Measurements from ENCODE around the gene CIB2.

The CIB2 gene

DNA sequence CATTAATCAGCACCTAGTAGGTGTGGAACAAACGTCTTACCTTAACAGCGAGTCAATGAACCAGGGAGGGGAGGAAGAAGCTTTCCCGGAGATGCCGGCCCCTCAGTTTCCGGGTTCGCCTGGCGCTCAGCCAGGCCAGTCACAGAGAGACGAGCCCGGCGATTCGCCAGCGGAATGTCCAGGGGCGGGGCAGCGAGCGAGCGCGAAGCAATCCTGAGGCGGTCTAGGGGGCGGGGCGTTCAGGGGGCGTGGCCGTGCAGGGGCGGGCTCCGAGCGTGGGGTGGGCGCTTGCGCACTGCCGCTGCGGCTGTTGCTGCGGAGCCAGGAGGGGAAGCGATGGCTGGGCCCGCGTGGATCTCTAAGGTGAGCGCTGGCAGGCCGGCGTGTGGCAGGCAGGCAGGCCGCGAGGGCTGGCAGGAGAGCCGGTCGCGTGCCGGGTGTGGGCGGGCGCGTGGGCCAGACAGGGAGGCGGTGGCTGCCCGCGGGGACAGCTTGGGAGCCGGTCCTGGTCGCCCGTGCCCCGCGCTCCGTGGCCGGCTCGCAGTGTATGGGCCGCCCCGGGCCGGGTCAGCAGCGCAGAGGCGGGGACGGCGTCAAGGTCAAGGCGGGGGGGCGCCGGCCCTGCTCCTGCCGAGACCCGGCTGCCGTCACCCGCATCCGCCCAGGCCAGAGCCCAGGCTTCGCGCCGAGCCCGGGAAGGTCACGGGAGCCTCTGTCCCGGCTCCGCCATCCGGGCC, 18.0 kb upstream of the CIB2 start, which contains the start of gene IDH3A:
Gene IDH3A (plus strand): TSS at position 295 of the 737 bp plus-strand sequence. CDS start 42 bp downstream, at position 337.
- DNase-seq = peak; percentile 94

DNA sequence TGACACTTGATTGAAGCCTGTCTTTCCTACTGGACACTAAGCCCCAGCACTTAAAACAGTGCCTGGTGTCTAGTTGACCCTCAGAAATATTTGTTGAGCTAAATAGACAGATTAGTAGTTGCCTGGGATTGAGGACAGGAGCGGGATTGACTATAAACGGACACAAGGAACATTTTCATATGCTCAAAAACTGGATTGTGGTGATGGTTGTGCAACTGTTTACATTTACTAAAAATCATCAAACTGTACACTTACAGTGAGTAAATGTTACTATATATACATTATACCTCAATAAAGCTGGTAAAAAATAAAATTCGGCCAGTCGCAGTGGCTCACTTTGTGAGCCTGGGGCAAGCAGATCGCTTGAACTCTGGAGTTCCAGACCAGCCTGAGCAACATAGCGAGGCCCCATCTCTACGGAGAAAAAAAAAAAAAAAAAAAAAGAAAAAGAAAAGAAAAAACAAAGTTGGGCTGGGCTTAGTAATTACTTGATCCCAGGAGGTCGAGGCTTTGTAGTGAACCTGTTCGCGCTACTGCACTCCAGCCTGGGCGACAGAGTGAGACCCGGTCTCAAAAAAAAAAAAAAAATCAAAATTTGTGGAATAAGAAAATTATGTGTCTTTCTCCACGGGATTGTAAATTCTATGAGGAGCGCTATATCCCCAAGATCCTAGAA, 17.3 kb upstream of the CIB2 start:
- DNase-seq = no peak

DNA sequence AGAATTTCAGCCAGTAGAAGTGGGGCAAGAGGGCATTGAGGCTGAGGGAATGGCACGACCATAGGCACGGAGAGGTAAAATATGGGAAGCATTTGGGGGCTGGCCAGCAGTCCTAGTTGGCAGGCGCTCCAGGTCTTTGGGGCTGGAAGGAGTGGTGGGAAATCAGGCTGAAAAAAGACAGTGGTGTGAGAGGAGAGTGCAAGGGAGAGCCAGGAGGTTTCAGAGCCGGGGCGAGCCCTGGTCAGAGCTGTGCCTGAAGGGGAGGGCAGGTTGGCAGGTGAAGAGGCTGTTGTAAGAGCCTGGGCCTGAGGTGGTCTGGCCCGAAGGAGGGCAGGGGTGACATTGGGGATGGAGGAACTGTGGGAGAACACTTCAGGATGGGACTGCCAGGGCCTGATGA, 16.3 kb upstream of the CIB2 start:
- DNase-seq = no peak

DNA sequence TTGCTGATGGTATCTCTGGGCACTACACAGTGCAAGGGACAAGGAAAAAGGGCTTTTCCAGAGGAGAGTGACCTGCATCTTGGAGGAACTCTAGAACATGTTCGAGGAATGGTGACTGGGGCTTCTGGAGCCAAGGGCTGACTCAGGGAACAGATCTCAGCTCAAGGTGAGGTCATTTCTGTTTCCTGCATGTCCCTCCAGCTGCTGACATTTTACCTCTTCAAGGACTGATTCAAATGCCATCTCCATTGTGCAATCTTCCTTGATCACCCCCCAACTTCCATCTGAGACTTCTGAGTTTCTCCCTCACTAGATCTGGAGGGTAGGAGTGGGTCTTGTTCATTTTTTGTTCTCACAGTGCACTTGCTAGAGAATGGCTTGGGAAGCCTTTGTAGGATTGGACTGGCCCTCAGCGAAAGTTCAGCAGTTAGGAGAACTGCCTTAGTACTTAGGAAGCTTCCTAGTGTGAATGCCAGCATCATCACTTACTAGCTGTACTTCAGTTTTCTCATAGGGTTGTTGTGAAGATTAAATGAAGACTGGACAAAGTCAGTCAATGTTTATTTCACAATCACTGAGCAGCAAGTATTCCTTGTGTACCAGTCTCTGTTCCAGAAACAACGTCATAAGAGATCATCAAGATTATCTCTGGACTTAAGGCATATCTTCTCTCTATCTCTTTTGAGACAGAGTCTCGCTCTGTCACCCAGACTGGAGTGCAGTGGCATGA, 15.3 kb upstream of the CIB2 start:
- DNase-seq = no peak

DNA sequence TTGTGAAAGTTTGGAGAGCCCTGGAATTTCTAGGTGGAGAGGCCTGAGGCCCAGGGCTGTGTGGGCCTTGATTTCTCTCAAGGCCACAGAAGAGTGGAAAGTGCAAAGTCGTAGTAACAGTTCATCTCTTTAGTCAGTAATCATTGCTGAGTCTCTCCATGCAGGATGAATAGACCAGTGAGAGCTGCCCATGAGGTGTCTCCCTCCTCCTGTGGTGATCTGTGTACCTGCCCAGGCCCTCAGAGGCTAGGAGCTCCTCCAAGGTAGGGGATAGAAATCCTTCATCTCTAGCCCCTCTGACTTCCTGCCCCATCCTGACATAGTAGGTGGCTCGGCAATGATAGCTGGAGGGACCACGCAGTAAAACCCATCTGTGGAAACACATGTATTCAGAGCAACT, 11.1 kb upstream of the CIB2 start:
- no peak for DNase-seq

DNA sequence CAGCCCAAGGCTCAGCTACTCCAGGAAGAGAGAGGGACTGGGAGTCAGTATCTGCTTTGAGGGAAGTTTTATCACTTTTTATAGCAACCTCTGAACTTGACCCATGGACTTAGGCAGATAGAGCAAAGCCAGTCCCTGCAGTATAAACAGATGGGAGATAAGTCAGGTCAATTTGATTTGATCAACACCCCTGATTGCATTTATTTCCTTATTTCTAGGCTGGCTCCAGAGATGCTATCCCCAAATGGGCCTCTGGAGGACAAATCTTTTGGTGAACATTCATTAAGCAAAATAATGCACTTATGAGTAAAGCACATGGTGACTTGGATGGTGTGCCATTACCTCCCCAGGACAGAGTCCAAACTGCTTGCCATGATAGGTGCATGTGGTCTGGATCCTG, 9.0 kb upstream of the CIB2 start:
- no peak for DNase-seq

DNA sequence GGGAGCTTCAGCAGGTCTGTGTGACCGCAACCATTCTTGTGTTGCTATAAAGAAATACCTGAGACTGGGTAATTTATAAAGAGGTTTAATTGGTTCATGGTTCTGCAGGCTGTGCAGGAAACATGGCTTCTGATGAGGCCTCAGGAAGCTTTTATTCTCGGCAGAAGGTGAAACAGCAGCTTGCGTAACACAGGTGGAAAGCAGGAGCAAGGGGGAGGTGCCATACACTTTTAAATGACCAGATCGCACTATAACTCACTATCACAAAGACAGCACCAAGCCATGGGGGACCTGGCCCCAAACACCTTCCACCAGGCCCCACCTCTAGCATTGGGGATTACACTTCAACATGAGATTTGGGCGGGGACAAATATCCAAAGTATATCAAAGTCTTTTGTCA, 8.3 kb upstream of the CIB2 start:
- no peak for DNase-seq

DNA sequence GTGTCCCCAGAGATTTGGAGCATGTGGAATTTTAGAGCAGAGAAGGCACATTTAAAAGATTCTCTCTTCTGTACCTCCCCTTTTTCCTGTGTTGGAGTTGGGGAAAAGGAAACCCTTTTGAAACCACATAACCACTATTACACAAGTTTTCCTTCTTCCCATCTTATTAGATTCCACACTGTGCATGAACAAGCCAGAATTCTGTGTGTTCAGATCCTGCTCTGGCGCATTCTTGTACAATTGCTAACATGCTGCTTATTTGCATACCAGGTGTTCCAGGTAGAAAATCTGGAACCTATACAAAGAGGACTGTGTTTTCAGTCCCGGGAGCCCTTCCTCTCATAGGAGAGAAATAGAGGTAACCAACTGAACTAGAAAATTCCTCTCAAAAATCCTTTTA, 2.6 kb upstream of the CIB2 start:
- no peak for DNase-seq

DNA sequence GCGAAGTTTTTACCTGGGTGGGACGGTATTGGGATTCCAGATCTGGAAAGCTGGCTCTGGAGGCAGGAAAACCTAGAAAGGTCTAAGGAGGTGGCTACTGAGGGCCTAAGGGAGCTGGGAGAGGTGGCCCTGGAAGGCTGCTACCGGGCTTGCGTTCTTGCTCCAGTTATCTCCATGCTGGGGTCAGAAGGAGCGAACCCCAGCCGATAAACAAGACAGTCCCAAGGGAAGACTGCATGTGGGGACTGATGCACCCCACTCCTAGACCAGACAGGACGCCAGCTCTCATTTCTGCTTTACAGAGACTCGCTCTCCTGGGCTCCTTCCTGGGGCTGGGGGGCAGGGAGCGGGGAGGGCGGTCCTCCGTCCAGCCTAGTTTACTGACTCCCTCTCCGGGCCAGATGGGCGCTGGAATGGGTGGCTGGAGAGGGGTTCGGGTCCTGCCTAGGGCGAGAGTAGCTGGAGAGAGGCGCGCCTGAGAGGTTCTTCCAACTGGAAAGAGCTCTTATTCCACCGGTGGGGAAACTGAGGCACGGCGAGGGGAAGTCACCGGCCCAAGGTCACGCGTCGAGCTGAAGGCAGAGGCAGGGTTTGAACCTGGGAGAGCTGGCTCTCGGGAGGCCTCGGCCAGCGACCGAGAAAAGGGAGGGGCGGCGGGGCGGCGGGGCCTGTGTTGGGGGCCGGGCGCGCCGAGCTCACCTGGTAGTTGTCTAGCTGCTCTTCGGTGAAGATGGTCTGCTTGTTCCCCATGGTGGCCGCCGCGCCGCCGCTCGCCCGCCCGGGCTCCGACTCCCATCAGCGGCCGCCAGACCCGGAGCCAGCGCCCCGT, 565 bp downstream of the CIB2 start:
- DNase-seq = no peak

DNA sequence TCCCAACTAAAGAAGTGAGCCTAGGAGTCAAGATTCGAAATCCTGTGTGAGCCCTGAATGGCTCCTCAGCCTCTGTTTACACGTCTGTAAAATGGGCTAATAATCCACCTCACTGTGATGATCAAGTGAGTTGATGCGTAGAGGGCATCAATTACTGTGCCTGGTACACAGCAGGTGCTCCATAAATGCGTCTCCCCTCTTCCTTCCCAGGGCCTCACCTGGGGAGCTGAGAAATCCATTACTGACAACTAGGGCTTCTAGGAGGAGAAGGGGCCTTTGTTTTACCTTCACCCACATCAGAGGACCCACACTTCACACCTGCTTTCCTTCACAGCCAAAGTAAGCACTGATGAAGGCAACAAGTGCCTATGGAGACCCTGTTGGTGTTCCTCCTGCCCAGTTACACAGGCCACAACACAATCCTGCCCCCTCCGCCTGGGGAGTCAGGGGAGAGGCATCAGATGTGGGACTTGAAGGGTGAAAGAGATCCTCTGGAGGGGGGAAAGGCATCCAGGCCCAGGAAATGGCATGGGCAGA, 1.4 kb downstream of the CIB2 start:
- no peak for DNase-seq

DNA sequence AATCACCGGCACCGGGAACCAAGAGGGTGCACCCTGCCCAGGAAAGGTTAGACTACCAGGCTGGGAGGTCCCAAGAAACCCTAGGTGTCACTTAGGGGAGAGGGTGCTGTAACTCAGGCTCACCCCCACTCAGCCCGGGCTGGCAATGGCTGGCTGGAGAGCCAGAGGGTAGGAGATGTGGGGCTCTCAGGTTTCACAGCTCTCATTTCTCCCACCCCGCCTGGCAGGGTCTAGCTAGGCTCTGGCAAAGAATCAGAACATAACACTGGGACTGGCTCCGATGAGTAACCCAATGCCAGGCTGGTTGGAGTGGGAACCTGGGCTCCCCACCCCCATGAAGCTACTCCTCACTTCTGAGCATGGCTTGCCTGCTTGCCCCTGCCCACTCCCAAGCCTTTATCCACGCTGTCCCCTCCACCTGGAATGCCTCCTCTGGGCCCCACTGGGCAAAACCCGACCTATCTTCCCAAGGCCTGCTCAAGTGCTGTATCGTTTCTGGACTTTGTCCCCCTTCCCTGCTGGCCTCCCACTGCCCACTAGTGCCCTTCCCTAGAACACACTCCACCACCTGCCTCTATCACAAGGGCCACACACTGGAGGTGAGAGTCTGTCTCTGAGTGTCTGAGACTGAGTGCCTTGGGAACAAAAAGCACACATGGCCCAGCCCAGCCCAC, 2.0 kb downstream of the CIB2 start:
- no peak for DNase-seq

DNA sequence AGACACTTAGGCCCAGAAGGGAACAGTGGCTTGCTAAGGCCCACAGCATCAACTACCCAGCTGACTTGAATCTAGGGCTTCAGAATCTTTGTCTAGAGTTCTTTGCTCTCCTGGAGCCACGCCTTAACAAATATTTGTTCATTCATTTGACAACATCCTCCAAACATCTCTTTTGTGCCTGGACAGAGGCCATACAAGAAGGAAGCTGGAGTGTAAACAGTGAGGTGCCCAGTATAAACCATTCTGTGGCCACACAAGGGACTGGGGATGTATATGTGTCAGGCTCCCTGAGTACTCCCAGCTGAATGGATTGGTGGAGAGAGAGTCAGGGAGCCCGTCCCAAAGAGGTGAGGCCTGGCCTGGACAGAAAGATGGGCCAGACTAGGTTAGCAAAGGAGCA, 3.4 kb downstream of the CIB2 start:
- no peak for DNase-seq

DNA sequence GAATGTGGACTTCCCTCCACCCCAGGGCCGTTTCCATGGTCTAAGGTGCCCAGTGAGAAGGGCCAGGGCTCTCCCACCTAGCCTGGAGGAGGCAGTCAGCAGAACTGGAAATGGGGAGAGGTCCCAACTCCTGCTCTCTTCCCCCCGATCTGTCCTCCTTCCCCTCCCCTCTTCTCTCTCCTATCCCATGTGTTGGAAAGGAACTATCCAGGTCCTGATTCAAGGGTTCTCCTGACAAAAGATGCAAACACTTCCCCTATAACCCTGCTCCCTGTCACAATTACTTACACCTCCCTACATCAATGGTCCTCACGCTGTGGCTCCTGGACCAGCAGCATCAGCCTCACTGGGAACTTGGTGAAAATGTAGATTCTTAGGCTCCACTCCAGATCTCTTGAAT, 6.0 kb downstream of the CIB2 start:
- DNase-seq = no peak

DNA sequence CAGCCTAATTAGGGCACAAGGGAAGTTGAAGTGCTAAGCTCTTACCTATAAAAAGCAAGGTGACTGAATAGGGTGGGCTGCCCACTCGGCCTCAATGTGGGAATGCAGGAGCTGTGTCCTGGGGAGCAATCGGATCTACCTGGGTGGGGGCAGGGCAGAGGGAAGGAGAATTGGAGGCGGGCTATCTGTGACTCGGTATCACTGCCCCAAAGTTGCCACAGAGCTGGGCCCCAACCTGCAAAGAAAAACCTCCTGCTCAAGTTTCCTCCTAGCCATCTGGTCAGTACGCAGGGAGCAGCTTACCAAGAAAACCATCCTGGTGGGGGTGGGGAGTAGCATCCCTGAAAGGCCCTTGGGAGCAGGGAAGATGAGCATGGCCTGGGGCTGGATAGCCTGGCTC, 10.7 kb downstream of the CIB2 start:
- DNase-seq = no peak

DNA sequence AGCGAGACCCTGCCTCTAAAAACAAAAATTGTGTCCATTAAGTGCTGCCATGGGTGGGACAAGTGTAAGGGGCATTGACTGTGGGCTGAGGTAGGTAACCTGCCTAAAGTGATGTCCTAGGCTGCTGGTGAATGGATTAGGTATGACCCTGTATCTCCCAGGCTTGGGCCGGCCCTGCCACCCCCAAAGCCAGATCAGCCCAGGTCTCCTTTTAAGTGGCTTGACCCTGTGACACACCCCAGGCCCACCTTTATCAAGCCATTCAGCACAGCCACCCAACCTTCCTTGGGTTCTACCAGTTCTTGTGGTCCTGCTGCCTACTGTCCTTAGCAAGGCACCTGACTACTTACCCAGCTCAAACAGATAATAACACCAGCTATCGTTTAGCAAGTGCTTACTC, 18.7 kb downstream of the CIB2 start:
- no peak for DNase-seq

DNA sequence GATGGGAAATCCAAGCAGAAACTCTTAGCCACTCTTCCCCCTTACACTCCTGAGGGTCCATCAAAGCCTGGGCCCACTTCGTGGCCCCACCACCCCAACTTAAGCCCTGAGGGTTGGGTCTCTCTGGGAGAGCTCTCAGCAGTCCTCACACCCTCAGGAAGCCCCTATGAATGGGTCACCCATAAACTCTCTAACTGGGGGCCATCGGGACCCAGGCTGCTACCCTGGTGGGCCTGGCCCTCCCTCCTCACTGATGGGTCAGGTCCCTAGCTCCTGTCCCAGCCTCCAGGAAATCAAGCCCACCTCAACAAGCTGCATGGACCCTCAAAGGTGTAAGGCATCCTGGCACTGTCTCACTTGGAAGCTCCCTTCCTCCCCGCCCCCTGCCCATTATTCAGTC, 19.5 kb downstream of the CIB2 start:
- no peak for DNase-seq

DNA sequence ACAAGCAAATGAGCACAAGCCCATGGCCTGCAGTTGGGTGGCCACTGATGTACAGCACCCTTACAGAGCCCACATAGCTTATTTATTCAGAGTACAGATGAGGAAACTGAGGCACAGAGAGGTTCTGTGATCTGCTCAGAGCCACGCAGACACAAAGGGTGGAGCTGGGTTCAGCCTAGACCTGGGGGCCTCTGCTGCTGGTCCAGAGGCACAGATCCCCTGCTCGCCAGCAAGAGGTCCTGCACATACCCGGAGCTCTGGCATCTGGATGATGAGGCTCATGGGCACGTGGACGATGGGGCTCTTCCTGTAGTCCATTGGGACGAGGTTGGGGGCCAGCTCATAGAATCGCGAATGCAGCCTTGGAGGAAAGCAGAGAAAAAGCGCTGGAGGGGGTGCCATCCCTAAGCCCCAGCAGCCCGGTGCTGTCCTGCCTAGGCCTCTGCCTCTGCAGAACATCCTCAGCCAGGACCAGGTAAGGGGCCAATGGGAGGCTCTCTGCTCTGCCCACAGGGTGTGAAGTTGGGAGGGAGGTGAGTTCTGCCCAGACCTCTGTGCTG, 20.2 kb downstream of the CIB2 start:
- no peak for DNase-seq

DNA sequence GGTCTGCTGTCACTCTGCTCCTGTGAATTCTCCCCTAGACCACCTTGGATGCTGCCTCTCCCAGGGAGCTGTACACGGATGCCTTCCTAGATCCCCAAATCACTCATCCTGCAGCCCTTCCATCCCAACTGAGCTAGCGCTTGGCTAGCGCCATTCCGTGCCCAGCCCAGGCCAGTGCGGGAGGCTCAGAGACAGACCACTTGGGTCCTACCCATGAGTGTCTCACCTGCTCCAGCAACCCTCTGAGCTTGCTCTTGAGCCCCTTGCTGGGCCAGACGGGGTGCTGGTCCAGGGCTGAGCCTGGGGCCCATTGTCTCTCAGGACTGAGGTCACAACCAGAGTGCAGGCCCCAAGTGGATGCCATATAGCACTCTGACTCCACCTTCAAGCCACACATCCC, 21.1 kb downstream of the CIB2 start:
- DNase-seq = no peak

DNA sequence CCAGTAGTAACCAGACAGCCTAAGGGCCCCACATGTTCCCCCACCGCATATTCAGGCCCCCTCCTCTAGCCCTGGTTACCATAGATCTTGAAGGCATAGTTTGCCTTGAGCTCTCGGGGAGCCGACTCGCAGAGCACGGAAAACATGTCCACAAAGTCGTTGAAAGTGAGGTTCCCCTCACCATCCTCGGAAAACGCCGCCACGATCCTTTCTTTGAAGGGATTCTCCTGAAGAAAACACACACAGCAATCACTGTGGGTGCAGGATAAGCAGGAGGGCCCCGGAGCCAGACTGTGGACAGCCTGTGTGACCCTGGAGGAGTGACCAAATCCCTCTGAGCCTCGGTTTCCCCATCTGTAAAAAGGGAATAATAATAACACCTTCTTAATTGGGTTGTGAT, 22.1 kb downstream of the CIB2 start:
- DNase-seq = no peak

DNA sequence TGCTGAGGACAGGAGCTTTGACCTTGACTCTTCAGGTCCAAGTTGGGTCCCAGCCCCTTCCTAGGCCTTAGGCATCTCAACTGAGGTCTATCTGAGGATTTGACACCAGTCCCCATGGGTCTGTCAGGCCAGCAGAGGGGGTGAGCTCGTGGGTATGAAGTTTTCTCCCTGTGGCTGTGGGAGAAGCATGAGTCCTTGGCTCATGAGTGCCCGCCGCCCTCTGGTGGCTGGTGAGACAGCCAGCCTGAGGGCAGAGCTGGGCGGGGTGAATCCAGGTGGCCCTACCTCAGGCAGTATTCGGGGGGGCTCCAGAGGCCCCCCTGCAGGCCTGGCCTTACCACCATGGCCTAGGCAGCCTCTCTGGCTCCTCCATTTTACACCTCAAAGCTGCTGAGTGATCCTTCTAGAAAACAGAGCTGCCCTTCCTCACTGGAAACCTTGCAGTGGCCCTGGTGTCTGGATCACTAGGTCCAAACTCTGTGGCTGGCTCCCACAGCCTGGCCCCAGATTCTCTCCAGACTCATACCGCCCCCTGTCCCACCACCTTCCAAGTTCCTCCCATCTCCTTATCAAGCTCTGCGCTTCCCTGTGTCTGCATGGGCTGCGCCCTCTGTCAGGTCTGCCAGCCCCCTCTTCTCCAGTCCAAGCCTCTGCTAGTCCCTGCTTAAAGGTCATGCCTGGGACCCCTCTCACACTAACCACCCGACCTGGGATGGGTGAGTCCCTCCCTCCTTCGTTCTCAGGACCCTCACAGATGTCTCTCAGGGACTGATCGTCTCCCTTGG, 22.8 kb downstream of the CIB2 start:
- DNase-seq = peak; percentile 80

DNA sequence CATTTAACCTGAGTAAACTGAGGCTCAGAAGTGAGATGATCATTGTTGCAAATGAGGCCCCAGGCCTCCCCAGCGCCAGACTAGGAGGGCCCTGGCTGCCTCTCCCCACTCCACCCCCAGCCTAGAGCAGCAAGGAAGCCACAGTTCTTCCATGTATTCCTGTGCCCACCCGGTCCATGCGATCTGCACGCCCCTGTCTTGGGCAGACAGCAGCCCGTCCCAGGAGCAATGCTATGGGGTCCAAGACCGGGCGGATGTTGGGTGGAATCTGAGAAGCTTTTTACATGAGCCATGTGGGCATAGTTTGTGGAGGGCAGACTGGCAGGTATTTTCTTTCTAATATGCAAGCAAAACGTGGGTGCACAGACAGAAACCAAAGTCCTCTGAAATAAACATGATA, 23.8 kb downstream of the CIB2 start:
- DNase-seq = no peak
